HepG2 (cell line): ENCODE measurements around the gene HSF2BP. TPM values are rescaled to one million over a fixed set of nuclear protein-coding genes. Genes with fewer than 3 reads are reported as not detected.

Experiments
- ARID3A ChIP-seq: IDR thresholded peaks from 2 replicates; pipeline ENCODE4 v1.6.1; 2012; ENCODE audit warnings: low read depth, low read length, improper control_type of control experiment
- BORCS8-MEF2B ChIP-seq: sonication (generic); formaldehyde crosslinking; IDR thresholded peaks from 2 replicates; pipeline ENCODE4 v1.8.0; 2022; ENCODE audit warnings: mild to moderate bottlenecking, missing genetic modification reagents
- CEBPB ChIP-seq: IDR thresholded peaks from 2 replicates; pipeline ENCODE4 v1.6.1; 2011; ENCODE audit warnings: low read depth, low read length, improper control_type of control experiment, borderline replicate concordance
- ELF1 ChIP-seq: sonication (generic); formaldehyde crosslinking; IDR thresholded peaks from 2 replicates; pipeline ENCODE4 v1.4.0; 2020; ENCODE audit warnings: missing genetic modification reagents
- FOXA3 ChIP-seq: IDR thresholded peaks from 2 replicates; pipeline ENCODE4 v1.6.1; 2016; ENCODE audit warnings: missing genetic modification reagents, missing compliant biosample characterization
- GATAD2A ChIP-seq: IDR thresholded peaks from 2 replicates; pipeline ENCODE4 v1.6.1; 2016
- MIER3 ChIP-seq: IDR thresholded peaks from 2 replicates; pipeline ENCODE4 v1.6.1; 2016; ENCODE audit warnings: missing compliant biosample characterization, borderline replicate concordance
- MXD1 ChIP-seq: sonication (generic); formaldehyde crosslinking; IDR thresholded peaks from 2 replicates; pipeline ENCODE4 v1.4.0; 2020; ENCODE audit warnings: mild to moderate bottlenecking, missing genetic modification reagents
- POGZ ChIP-seq: sonication (generic); formaldehyde crosslinking; IDR thresholded peaks from 2 replicates; pipeline ENCODE4 v1.4.0; 2020; ENCODE audit warnings: mild to moderate bottlenecking, missing genetic modification reagents
- SSRP1 ChIP-seq: IDR thresholded peaks from 2 replicates; pipeline ENCODE4 v1.6.1; 2016; ENCODE audit warnings: control low read depth
- THAP8 ChIP-seq: sonication (generic); formaldehyde crosslinking; IDR thresholded peaks from 2 replicates; pipeline ENCODE4 v1.5.1; 2020; ENCODE audit warnings: missing genetic modification reagents, mild to moderate bottlenecking, borderline replicate concordance
- ZNF143 ChIP-seq: sonication (generic); formaldehyde crosslinking; IDR thresholded peaks from 2 replicates; pipeline ENCODE4 v1.4.0; 2020; ENCODE audit warnings: missing genetic modification reagents
- ZNF205 ChIP-seq: IDR thresholded peaks from 2 replicates; pipeline ENCODE4 v1.6.1; 2018; ENCODE audit warnings: missing biosample characterization, missing genetic modification reagents
- ZNF543 ChIP-seq: sonication (generic); formaldehyde crosslinking; IDR thresholded peaks from 2 replicates; pipeline ENCODE4 v1.4.0; 2020; ENCODE audit warnings: mild to moderate bottlenecking, missing genetic modification reagents
- polyA plus RNA-seq, 8 experiments: library from polyadenylated mRNA; depleted of rRNA in 3 of 8; stranded (reverse) in 7 of 8; unstranded in 1 of 8; fragments of >200 nt; fragmentation: Illumina TruSeq in 4 of 8; extraction: Trizol in 4 of 8; gene quantifications; 2 replicates each; pipeline versions ENCODE4 v1.2.1 to v1.2.3, GENCODE V29; 2011 to 2016; ENCODE audit warnings: low read depth in 4 of 8, missing spikeins in 1 of 8, mixed read lengths in 1 of 8; ENCODE audit not compliant: insufficient read depth in 1 of 8
- total RNA-seq, 5 experiments: library from RNA; depleted of rRNA; stranded (reverse); fragments of >200 nt; fragmentation: Illumina TruSeq; extraction: Trizol; gene quantifications; 2 replicates each; pipeline ENCODE4 v1.2.3, GENCODE V29; 2016; ENCODE audit warnings: low read depth in 1 of 5
- TF ChIP-seq, protein P1 (sequence below): sonication (generic); formaldehyde crosslinking; IDR thresholded peaks from 2 replicates; pipeline ENCODE4 v1.4.0; 2020; ENCODE audit warnings: missing genetic modification reagents
- TF ChIP-seq, protein P2 (sequence below): sonication (generic); formaldehyde crosslinking; IDR thresholded peaks from 2 replicates; pipeline ENCODE4 v1.5.0; 2020; ENCODE audit warnings: missing genetic modification reagents
- TF ChIP-seq, protein P3 (sequence below): IDR thresholded peaks from 2 replicates; pipeline ENCODE4 v1.6.1; 2018; ENCODE audit warnings: missing genetic modification reagents
- TF ChIP-seq, protein P4 (sequence below): sonication (generic); formaldehyde crosslinking; IDR thresholded peaks from 2 replicates; pipeline ENCODE4 v1.5.0; 2020; ENCODE audit warnings: missing genetic modification reagents
- TF ChIP-seq, protein P5 (sequence below): sonication (generic); formaldehyde crosslinking; conservative IDR thresholded peaks from 2 replicates; pipeline ENCODE4 v1.8.0; 2022; ENCODE audit warnings: missing genetic modification reagents

Gene HSF2BP
- total and polyA plus RNA-seq, 2 of the 13 experiments (the other 11 are each of a cell fraction or from before 2014, with no cell fraction given), result 0.67 to 2.2 TPM

- TF ChIP-seq, protein P1, sequence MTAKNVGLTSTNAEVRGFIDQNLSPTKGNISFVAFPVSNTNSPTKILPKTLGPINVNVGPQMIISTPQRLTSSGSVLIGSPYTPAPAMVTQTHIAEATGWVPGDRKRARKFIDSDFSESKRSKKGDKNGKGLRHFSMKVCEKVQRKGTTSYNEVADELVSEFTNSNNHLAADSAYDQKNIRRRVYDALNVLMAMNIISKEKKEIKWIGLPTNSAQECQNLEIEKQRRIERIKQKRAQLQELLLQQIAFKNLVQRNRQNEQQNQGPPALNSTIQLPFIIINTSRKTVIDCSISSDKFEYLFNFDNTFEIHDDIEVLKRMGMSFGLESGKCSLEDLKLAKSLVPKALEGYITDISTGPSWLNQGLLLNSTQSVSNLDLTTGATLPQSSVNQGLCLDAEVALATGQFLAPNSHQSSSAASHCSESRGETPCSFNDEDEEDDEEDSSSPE, result no peak
- TF ChIP-seq SSRP1 (no peak), THAP8 (no peak), ZNF205 (CRISPR knock-in tag) (no peak), BORCS8-MEF2B (no peak), POGZ (0 out of 2 replicates have a peak, but pooled peaks have one; percentile 25), FOXA3 (CRISPR knock-in tag) (peak; percentile 53; the same call in 1 of the 2 replicates), MXD1 (no peak), ARID3A (peak; percentile 89), CEBPB (peak; percentile 98), MIER3 (CRISPR knock-in tag) (0 out of 2 replicates have a peak, but pooled peaks have one; percentile 19), ELF1 (CRISPR knock-in tag) (no peak), ZNF143 (CRISPR knock-in tag) (no peak), GATAD2A (CRISPR knock-in tag) (peak; percentile 55; the same call in 1 of the 2 replicates), ZNF543 (CRISPR knock-in tag) (no peak)
- TF ChIP-seq, protein P2, sequence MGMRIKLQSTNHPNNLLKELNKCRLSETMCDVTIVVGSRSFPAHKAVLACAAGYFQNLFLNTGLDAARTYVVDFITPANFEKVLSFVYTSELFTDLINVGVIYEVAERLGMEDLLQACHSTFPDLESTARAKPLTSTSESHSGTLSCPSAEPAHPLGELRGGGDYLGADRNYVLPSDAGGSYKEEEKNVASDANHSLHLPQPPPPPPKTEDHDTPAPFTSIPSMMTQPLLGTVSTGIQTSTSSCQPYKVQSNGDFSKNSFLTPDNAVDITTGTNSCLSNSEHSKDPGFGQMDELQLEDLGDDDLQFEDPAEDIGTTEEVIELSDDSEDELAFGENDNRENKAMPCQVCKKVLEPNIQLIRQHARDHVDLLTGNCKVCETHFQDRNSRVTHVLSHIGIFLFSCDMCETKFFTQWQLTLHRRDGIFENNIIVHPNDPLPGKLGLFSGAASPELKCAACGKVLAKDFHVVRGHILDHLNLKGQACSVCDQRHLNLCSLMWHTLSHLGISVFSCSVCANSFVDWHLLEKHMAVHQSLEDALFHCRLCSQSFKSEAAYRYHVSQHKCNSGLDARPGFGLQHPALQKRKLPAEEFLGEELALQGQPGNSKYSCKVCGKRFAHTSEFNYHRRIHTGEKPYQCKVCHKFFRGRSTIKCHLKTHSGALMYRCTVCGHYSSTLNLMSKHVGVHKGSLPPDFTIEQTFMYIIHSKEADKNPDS, result no peak
- TF ChIP-seq, protein P3, sequence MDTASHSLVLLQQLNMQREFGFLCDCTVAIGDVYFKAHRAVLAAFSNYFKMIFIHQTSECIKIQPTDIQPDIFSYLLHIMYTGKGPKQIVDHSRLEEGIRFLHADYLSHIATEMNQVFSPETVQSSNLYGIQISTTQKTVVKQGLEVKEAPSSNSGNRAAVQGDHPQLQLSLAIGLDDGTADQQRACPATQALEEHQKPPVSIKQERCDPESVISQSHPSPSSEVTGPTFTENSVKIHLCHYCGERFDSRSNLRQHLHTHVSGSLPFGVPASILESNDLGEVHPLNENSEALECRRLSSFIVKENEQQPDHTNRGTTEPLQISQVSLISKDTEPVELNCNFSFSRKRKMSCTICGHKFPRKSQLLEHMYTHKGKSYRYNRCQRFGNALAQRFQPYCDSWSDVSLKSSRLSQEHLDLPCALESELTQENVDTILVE (CRISPR knock-in tag), result no peak
- TF ChIP-seq, protein P4, sequence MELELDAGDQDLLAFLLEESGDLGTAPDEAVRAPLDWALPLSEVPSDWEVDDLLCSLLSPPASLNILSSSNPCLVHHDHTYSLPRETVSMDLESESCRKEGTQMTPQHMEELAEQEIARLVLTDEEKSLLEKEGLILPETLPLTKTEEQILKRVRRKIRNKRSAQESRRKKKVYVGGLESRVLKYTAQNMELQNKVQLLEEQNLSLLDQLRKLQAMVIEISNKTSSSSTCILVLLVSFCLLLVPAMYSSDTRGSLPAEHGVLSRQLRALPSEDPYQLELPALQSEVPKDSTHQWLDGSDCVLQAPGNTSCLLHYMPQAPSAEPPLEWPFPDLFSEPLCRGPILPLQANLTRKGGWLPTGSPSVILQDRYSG (CRISPR knock-in tag), result no peak
- TF ChIP-seq, protein P5, sequence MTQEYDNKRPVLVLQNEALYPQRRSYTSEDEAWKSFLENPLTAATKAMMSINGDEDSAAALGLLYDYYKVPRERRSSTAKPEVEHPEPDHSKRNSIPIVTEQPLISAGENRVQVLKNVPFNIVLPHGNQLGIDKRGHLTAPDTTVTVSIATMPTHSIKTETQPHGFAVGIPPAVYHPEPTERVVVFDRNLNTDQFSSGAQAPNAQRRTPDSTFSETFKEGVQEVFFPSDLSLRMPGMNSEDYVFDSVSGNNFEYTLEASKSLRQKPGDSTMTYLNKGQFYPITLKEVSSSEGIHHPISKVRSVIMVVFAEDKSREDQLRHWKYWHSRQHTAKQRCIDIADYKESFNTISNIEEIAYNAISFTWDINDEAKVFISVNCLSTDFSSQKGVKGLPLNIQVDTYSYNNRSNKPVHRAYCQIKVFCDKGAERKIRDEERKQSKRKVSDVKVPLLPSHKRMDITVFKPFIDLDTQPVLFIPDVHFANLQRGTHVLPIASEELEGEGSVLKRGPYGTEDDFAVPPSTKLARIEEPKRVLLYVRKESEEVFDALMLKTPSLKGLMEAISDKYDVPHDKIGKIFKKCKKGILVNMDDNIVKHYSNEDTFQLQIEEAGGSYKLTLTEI, result no peak
These were observed 19.6 kb downstream of the HSF2BP start (continued) for GRCh38 chr21:43639470-43640353.
